ENCODE data around the gene MYCBPAP.

The MYCBPAP gene

DNA sequence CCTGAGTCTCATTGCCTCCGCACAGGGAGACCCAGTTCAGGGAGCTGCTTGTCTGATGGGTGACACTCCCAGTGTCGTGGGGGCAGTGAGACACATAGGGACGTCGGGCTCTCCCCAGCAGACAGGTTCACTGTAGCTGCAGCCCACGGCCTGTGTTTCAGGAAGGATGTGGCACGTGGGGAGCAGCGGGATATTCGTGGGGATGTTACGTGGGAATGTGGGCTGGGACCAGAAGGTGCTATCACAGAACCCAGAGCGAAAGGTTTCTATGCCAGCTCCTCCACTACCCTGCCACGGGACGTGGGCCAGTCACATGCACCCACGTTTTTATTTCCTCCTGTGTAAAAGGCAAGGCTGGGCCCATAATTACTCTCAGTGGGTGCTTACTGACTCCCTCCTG is 68.6 kb downstream of the MYCBPAP start:
- DNase-seq (ENCODE audit: low read depth), result no peak
- TF ChIP-seq, protein P1, sequence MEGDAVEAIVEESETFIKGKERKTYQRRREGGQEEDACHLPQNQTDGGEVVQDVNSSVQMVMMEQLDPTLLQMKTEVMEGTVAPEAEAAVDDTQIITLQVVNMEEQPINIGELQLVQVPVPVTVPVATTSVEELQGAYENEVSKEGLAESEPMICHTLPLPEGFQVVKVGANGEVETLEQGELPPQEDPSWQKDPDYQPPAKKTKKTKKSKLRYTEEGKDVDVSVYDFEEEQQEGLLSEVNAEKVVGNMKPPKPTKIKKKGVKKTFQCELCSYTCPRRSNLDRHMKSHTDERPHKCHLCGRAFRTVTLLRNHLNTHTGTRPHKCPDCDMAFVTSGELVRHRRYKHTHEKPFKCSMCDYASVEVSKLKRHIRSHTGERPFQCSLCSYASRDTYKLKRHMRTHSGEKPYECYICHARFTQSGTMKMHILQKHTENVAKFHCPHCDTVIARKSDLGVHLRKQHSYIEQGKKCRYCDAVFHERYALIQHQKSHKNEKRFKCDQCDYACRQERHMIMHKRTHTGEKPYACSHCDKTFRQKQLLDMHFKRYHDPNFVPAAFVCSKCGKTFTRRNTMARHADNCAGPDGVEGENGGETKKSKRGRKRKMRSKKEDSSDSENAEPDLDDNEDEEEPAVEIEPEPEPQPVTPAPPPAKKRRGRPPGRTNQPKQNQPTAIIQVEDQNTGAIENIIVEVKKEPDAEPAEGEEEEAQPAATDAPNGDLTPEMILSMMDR (IDR thresholded peaks at IDR 0.05; ENCODE audit: insufficient read depth, low read depth, low read length, missing control alignments), result no peak
- H3K4me3 ChIP-seq (ENCODE audit: low read length), result no peak overlapping the region

DNA sequence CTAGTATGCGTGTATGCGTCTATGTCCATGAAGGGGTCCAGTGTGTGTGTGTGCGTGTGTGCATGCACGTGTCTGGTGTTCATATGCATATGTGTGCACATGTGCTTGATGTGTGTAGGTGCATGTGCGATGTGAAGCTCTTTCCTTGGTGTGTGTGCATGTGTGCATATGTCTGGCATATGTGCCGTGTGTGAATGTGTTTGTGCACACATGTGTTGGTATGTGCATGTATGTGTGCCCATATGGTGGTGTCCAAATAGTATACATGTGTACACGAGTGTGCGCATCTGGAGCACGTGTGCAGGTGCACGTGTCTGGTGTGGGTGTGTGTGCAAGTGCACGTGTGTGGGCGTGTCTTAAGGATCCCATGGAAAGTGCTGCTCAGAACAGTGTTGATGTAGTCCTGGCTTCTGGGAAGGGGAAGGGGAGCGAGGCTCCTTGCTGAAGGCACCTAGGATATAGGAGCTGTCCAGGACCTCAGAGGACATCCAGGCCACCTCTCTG is 69.3 kb downstream of the MYCBPAP start:
- no peak overlapping the region for H3K4me3 ChIP-seq (ENCODE audit: low read length)

DNA sequence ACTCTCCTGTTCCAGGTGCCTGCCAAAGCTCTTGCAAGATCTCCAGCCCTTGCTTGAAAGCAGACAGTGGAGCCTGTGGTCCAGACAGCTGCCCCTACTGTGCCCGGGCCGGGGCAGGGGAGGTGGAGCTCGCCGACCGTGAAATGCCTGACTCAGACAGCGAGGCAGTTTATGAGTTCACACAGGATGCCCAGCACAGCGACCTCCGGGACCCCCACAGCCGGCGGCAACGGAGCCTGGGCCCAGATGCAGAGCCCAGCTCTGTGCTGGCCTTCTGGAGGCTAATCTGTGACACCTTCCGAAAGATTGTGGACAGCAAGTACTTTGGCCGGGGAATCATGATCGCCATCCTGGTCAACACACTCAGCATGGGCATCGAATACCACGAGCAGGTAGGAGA is 69.9 kb downstream of the MYCBPAP start:
- DNase-seq (ENCODE audit: low read depth), result no peak
- TF ChIP-seq, protein P1 (IDR thresholded peaks at IDR 0.05; ENCODE audit: insufficient read depth, low read depth, low read length, missing control alignments), result no peak
- no peak overlapping the region for H3K4me3 ChIP-seq (ENCODE audit: low read length)

More for the DNA sequence above, 69.3 kb downstream of the MYCBPAP start:
- TF ChIP-seq, protein P1 (IDR thresholded peaks at IDR 0.05; ENCODE audit: insufficient read depth, low read depth, low read length, missing control alignments), result no peak
- DNase-seq (ENCODE audit: low read depth), result no peak

DNA sequence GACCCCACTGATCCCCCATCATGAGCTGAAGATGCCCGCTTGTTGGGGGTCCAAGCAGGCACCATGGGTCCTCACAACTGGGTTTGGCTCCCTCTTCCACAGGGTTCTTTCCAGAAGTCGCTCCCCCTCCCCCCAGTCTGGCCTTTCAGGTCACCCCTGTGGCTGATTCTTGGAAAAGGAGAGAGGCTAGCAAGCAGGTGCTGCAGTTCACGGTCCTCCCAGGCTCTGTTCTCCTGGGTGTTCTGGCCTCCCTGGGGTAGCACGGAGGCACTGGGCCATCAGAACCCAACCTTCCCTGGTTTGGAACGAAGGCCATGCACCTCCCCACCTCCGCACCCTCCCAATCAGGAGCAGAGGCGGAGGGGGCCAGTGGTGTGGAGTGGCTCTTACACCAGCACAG is 71.2 kb downstream of the MYCBPAP start:
- H3K4me3 ChIP-seq (ENCODE audit: low read length), result no peak overlapping the region
- TF ChIP-seq, protein P1 (IDR thresholded peaks at IDR 0.05; ENCODE audit: insufficient read depth, low read depth, low read length, missing control alignments), result no peak
- DNase-seq (ENCODE audit: low read depth), result no peak

DNA sequence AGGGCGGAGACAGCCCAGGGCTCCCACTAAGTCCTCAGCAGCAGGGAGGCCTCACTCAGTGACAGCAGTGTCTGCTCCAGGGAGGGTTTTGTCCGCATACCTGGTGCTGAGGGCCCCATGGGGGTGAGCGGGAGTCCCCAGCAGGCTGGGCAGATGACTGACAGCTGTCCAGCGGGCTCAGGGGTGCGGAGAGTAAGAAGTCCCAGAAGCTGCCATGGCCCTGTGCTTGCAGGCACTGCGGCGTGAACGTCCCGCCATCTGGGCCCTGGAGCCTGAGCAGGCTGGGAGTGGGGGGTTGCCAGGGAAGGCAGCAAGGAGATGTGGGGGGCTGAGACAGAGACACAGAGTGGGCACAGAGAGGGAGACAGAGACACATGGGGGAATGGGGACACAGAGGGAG is 72.4 kb downstream of the MYCBPAP start:
- H3K4me3 ChIP-seq (ENCODE audit: low read length), result no peak overlapping the region
- TF ChIP-seq, protein P1 (IDR thresholded peaks at IDR 0.05; ENCODE audit: insufficient read depth, low read depth, low read length, missing control alignments), result no peak
- no peak for DNase-seq (ENCODE audit: low read depth)
